Measurements from ENCODE around the gene GNA12.
"Not testable (repeated sequence)": the region's sequence is repeated elsewhere in the genome, so short reads cannot be mapped to it uniquely, and the experiment has no call there.

The GNA12 gene

GRCh38 chr7:2753148-2753547, 91.0 kb downstream of the GNA12 start:
- no peak for DNase-seq (ENCODE audit: low read depth in 2 of 2)

GRCh38 chr7:2751086-2751485, 93.0 kb downstream of the GNA12 start:
- DNase-seq (ENCODE audit: low read depth in 2 of 2) = no peak

- DNase-seq (ENCODE audit: low read depth in 2 of 2) = no peak
Observed at GRCh38 chr7:2750004-2750407, 94.1 kb downstream of the GNA12 start.

DNA sequence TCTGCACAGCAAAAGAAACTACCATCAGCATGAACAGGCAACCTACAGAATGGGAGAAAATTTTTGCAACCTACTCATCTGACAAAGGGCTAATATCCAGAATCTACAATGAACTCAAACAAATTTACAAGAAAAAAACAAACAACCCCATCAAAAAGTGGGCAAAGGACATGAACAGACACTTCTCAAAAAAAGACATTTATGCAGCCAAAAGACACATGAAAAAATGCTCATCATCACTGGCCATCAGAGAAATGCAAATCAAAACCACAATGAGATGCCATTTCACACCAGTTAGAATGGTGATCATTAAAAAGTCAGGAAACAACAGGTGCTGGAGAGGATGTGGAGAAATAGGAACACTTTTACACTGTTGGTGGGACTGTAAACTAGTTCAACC, 95.4 kb downstream of the GNA12 start:
- DNase-seq (ENCODE audit: low read depth in 2 of 2) = not testable (repeated sequence)

DNA sequence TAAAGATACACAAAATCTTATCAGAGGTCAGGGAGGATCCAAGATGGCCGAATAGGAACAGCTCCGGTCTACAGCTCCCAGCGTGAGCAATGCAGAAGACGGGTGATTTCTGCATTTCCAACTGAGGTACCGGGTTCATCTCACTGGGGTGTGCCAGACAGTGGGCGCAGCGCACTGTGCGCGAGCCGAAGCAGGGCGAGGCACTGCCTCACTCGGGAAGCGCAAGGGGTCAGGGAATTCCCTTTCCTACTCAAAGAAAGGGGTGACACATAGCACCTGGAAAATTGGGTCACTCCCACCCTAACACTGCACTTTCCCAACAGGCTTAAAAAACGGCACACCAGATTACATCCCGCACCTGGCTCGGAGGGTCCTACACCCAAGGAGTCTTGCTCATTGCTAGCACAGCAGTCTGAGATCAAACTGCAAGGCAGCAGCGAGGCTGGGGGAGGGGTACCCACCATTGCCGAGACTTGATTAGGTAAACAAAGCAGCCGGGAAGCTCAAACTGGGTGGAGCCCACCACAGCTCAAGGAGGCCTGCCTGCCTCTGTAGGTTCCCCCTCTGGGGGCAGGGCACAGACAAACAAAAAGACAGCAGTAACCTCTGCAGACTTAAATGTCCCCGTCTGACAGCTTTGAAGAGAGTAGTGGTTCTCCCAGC, 100.5 kb downstream of the GNA12 start:
- not testable (repeated sequence) for DNase-seq (ENCODE audit: low read depth in 2 of 2)

DNA sequence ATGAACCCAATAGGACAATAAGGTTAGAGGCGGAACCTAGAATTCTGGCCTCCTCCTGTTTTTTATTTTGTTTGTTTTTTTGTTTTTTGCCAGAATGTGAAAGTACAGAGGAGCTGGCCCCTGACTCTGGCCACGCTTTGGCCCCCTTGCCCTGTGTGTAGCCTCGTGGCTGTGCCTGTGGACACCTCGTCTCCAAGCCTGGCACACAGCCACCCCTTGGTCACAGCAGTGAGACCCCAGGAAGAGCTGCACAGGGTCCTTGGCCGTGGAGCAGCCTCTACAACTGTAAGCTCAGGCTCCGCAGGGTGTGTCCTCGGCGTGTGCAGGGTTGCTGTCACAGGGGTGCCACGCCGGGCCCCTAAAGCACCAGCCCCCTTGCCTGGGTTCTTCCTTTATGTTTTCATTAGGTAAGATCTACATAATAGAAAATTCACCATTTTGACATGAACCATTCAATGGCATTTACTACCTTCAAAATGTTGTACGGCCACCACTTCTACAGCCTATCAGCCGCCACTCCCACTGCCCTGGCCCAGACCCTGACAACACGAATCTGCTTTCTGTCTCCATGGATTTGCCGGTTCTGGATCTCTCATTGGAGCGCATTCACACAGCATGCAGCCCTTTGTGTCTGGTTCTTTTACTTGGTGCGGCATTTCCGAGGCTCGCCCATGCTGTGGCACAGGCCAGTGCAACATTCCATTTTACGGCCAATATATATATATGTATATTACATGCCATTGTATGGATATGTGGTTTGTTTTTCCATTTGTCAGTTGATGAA, 105.2 kb downstream of the GNA12 start:
- no peak for DNase-seq (ENCODE audit: low read depth in 2 of 2)

DNA sequence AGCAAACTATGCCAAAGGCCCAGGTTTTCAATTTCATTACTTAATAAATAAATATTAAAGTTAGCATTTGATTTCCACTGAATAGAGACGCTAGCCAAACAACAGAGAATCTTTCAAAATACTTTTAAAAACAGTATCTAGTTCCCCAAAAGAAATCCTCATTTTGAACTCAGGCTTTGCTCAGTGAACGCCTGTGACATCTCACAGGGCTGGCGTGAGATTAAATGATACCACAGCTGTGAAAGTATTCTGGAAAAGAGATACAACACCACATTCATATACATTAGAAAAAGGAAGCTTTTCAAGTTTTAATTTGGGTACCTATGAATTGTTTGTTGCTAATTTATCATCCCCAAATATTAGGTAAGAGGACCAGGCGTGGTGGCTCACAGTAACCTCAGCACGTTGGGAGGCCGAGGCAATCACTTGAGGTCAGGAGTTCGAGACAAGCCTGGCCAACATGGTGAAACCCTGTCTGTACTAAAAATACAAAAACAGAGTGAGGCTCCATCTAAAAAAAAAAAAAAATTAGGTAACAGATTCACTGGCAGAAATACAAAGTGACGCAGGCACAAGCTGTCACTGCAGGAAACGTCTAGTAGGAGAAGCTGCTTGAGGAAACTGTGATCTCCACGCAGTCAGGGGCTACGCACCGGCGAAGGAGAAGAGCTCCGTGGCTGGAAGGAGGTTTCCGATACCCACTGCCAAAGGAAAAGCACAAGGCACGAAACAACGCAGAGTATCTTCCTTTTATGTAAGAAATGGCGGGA, 106.2 kb downstream of the GNA12 start:
- DNase-seq (ENCODE audit: low read depth in 2 of 2) = no peak

GRCh38 chr7:2737005-2737743, 106.9 kb downstream of the GNA12 start:
- DNase-seq (ENCODE audit: low read depth in 2 of 2) = not testable (repeated sequence)

DNA sequence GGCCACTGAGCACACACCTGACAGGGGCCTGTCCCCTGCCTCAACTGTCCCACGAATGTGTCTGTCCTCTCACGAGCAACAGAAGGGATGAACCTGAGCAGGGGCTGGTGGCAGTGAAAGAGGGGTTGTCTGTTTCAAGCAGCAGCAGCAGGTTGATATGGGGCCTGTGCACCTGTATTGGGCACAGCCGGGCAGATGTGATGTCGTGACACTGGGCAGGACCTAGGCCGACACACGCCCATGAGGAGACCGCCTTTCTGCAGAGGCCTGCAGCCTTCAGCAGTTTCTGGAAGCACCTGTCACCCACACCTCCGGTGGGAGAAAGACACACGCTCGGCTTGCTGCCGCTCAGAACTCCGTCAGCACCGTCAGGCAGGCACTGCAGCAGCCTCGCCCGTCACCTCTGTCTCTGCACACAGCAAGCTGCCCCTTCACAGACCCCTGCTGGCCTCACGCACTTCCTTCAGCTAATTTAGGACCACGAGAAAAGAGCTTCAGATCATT, 107.6 kb downstream of the GNA12 start:
- DNase-seq (ENCODE audit: low read depth in 2 of 2) = no peak

DNA sequence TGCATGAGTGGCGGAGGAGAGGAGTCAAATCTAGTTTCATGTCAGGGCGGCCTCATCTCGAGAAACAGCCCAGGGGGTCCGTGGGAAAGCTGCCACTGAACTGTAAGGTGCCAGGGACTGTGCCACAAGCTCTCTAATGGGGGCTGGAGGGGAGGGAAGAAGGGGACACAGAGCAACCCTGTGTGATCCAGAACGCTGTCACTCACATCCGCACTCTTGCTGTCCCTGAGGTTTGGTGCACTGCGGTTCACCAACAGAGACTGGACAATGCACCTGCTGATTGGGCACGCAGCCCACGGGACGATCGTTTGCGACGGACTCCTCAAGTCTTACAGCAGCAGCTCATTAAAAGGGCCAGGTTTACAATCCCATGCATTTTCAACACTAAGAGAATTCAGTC, 108.4 kb downstream of the GNA12 start:
- DNase-seq (ENCODE audit: low read depth in 2 of 2) = no peak

DNA sequence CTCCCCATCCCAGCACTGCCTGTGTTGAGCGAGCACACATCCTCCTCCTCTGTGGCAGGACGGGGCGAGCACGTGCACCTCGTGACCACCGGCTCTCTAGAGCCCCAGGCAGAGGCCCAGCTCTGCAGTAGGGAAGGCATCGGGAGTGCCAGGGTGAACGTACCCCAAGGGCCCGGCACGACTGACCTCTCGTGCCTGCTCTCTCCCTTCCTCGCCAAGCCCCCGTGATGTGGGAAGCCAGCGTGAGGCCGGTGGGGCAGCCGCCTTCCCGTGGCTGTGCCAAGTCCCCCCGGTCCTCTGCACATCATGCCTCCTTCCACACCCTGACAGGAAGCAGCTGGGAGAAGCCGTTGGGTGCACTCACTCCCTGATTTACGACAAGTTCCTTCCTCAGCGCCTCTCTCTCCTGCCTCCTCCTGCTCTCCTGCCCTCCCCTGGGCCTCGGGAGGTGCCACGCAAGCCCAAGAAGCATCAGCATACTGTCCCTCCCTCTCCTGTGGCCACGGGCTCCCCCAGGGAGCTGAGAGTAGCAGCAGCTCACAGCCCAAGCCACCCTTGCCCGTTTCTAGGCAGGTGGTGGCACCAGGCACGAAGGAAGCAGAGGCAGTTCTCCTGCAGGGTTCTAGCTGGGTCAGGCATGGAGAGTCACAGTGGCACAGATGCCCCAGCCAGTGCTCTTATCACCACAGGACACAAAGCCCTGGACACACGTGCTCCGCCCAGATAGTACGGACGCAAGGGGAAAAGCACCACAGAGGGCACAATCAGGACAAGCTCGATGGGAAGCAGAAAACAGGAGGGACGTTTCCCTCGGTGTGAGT, 109.1 kb downstream of the GNA12 start:
- no peak for DNase-seq (ENCODE audit: low read depth in 2 of 2)

GRCh38 chr7:2734084-2734686, 109.9 kb downstream of the GNA12 start:
- no peak for DNase-seq (ENCODE audit: low read depth in 2 of 2)

DNA sequence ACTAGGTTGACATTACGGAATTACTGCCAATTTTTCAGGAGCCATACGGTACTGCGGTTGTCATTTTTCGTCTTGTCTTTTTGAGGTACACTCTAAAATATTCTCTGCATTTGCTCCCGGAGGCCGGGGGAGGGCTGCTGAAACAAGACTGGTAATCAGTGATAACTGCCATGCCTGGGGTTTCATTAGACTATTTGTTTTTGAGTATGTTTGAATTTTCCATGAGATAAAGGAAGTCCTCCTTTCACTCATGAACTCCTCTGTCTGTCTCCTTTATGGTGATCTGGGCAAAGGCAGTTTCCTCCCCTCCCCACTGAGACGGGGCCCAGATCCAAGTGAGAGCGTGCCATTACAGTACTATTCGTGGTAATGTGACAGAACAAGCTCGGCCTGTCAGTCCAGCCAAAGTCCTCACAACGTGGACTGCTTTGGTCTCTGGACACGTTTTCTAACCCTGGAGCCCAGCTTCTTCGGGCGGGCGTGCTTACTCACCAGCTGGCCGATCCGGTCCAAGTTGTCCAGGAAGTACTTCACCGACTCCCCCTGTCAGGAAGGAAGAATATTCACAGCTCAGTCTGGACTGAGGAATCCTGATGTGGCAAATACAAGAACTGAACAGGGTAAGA, 111.0 kb downstream of the GNA12 start:
- no peak for DNase-seq (ENCODE audit: low read depth in 2 of 2)

DNA sequence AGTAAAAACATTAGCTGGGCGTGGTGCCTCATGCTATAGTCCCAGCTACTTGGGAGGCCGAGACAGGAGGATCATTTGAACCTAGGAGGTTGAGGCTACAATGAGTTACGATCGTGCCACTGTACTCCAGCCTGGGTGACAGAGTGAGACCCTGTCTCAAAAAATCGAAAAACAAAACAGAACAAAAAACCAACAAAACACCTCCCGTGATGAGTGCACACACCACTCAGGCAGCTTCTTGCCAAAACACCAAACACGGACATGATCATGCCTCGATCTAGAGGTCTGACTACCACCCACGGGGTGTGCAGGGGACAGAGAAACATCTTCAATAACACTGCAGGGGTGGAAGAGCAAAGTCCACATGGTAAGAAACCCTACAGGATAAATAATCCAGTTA, 111.7 kb downstream of the GNA12 start:
- DNase-seq (ENCODE audit: low read depth in 2 of 2) = no peak

GRCh38 chr7:2730846-2731770, 113.0 kb downstream of the GNA12 start:
- DNase-seq (ENCODE audit: low read depth in 2 of 2) = no peak

- no peak for DNase-seq (ENCODE audit: low read depth in 2 of 2)
Observed at GRCh38 chr7:2729893-2730716, 114.0 kb downstream of the GNA12 start.

DNA sequence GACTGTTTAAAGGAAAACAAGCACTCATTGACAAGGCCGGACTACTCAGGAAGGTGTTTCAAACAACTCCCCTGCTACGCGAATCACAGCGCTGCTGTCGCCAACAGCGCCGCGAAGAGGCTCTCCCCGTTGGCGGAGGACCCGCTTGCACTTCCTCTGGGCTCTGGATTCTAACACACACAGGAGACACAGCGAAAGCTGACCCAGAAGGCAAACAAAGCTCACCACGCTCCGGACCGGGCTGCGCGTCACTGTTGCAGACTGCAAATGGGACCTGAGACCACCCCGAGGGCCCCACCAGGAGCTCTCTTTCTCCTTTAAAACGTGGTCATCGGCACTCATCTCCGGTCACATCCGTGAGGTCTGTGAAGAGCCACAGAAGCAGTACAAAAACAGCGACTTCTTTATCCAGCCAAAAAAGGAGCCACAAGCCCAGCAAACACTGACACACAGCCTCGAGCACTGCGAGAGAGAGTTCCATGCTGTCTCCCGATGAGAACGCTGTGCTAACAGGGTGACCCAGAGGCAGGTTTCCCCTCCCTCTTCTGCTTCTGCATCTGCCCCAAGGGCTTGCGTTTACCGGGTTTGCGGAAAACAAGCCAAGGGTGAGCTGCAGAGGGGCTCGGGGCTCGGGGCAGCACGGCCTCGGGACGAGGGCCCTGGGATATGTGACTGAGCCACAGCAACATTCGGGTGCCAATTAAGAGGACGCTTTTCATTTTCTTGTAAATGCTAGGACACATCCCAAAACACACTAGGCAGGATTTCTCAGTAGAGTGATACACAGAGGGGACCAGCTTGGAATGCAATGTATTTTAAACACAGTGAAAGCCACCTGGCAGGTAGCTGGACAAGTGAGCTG, 114.8 kb downstream of the GNA12 start:
- no peak for DNase-seq (ENCODE audit: low read depth in 2 of 2)
